Heart right ventricle (tissue), 16 donors: ENCODE data around the gene SLC14A1. TPM values are rescaled to one million over a fixed set of nuclear protein-coding genes. Genes with fewer than 3 reads are reported as not detected.

Experiments
- ATAC-seq, 8 donors: fragments of 200-7000 bp; cut with Tn5 transposase; one replicate each; pipeline ENCODE4 v1.9.1; 2020; ENCODE audit warnings: mild to moderate bottlenecking in 8 of 8, moderate library complexity in 8 of 8, moderate number of reproducible peaks in 1 of 8
- DNase-seq, 2 donors: peaks; one replicate each; pipeline ENCODE4 v3.0.0-alpha.2; 2020
- H3K27ac ChIP-seq, 10 donors: fragments of 200-600 bp; sonication (generic) in 2 of 10; one replicate each; pipeline versions ENCODE4 v1.5.0 to v1.8.0; 2020 to 2022; ENCODE audit warnings: mild to moderate bottlenecking in 3 of 10
- H3K27me3 ChIP-seq, 7 donors: fragments of 200-600 bp; one replicate each; pipeline ENCODE4 v1.8.0; 2021 to 2022; ENCODE audit warnings: mild to moderate bottlenecking in 2 of 7
- H3K36me3 ChIP-seq, 9 donors: fragments of 200-600 bp; sonication (generic) in 1 of 9; one replicate each; pipeline versions ENCODE4 v1.5.0 to v1.8.0; 2020 to 2022; ENCODE audit warnings: mild to moderate bottlenecking in 2 of 9
- H3K4me1 ChIP-seq, 9 donors: fragments of 200-600 bp; sonication (generic) in 1 of 9; one replicate each; pipeline versions ENCODE4 v1.5.0 to v1.8.0; 2020 to 2022; ENCODE audit warnings: mild to moderate bottlenecking in 4 of 9
- H3K4me3 ChIP-seq, 10 donors: fragments of 200-600 bp; sonication (generic) in 2 of 10; one replicate each; pipeline versions ENCODE4 v1.5.0 to v1.8.0; 2020 to 2022; ENCODE audit warnings: mild to moderate bottlenecking in 7 of 10, moderate library complexity in 2 of 10
- H3K9me3 ChIP-seq, 11 donors: fragments of 200-600 bp in 10 of 11; sonication (generic) in 2 of 11; one replicate each; pipeline versions ENCODE4 v1.5.0 to v1.8.0; 2013 to 2022; ENCODE audit warnings: mild to moderate bottlenecking in 2 of 11, control low read depth in 1 of 11, moderate library complexity in 1 of 11
- CTCF ChIP-seq, 9 donors: fragments of 200-600 bp; sonication (generic) in 2 of 9; IDR thresholded peaks; one replicate each; pipeline versions ENCODE4 v1.5.0 to v1.8.0; 2021 to 2022; ENCODE audit warnings: antibody characterized with exemption in 9 of 9, mild to moderate bottlenecking in 5 of 9, moderate library complexity in 1 of 9
- WGBS, 2 donors: extraction: QIAGEN DNeasy Blood & Tissue Kit; methylation state at CpG; one replicate each; pipeline ENCODE4 v1.1.7; 2013; ENCODE audit warnings: inconsistent platforms in 1 of 2; 5-methylcytosine and 5-hydroxymethylcytosine counted together
- intact Hi-C, 10 donors: fragments of 100-400 bp; cut with DNase I; formaldehyde crosslinking; loops; one replicate each; pipeline versions ENCODE4 v1.11.1 to v1.14.2; 2022
- polyA plus RNA-seq, 2 donors: library from polyadenylated mRNA; stranded (reverse); fragments of 200-250 nt; gene quantifications; one replicate each; pipeline ENCODE4 v1.2.3, GENCODE V29; 2013
- total RNA-seq, 10 donors: library from RNA; stranded (reverse); fragmentation: NEBNext Ultra II Directional in 3 of 10; extraction: Animal tissue kit (Norgen Biotek cat#: 25700) in 3 of 10; gene quantifications; one replicate each; pipeline versions ENCODE4 v1.2.1 to v1.2.4, GENCODE V29; 2021 to 2023
- donor health status: Arrhythmogenic right ventricular cardiomyopathy.
- donor health status: ischemic (EF 13 %, LVEDD 7.1; RV severe dilation, severe dysfunction).
- donor health status: healthy with polysubstance abuse.
- donor health status: DM: no; HTN: yes; CAD: no.
- donor health status: DM: no; HTN: no; CAD: no.
- donor health status: ischemic (EF 25% LVEDD 6.9; RV normal size, moderate dysfunction).
- donor health status: ischemic (EF 25% LVEDD 5.7; RV mildly dilated, moderate dysfunction).
- donor health status: healthy.
- donor health status: DM: yes; HTN: yes; CAD: no.
- donor health status: Ischemic cardiomyopathy.
- donor health status: ischemic (EF 35%, LVEDD 5.7; RV mildly dilated, moderate dysfunction).
- donor health status: nonischemic (EF 11% LVEDD 7.7; RV severe dilation, severe dysfunction).
- donor health status: DM: yes; HTN: yes; CAD: no.
- donor health status: PGD.
- donor health status: ischemic (EF 29% LVEDD 5.4; RV normal size, mild dysfunction).
- donor health status: nonischemic (EF 23%, LVEDD 6.1; RV moderate dilation, normal function).

SLC14A1 gene
- total and polyA plus RNA-seq, 12 donors = 5.6 to 29.7 (median 12.7) TPM

- no peak for TF ChIP-seq CTCF (IDR thresholded peaks at IDR 0.05)
- Histone ChIP-seq H3K27ac (no peak overlapping the region), H3K4me1 (peaks cover 2 to 56% (median 21%) of the 10 kb centered on the region in 9 donors), H3K27me3 (no peaks in the 10 kb centered on the region), H3K36me3 (peaks cover 0 to 23% (median 0%) of the 10 kb centered on the region in 9 donors), H3K9me3 (no peaks in the 10 kb centered on the region), H3K4me3 (no peak overlapping the region)
- ATAC-seq (no peak), DNase-seq (no peak)
- 41 to 47% methylated on average over 2 of the region's 2 CpGs for WGBS, 2 donors
- intact Hi-C loops = no loop called here
Measured at GRCh38 chr18:45748501-45748900, 24.5 kb downstream of the SLC14A1 start.

- Histone ChIP-seq H3K4me3 (no peak overlapping the region), H3K36me3 (peaks cover 0 to 23% (median 0%) of the 10 kb centered on the region in 9 donors), H3K4me1 (peaks cover 2 to 56% (median 22%) of the 10 kb centered on the region in 9 donors), H3K9me3 (no peaks in the 10 kb centered on the region), H3K27me3 (no peaks in the 10 kb centered on the region), H3K27ac (no peak overlapping the region)
- 85 to 87% methylated on average over 6 of the region's 6 CpGs for WGBS, 2 donors
- DNase-seq = no peak
- ATAC-seq = no peak
- intact Hi-C loops = no loop called here
- no peak for TF ChIP-seq CTCF (IDR thresholded peaks at IDR 0.05)
Measured at GRCh38 chr18:45749918-45750689, 26.1 kb downstream of the SLC14A1 start.

- WGBS, 2 donors = 82 to 91% methylated on average over 3 of the region's 3 CpGs
Measured at GRCh38 chr18:45751766-45752165, 27.8 kb downstream of the SLC14A1 start.

GRCh38 chr18:45752681-45753080 is 28.7 kb downstream of the SLC14A1 start:
- no peaks in the 10 kb centered on the region for H3K9me3 ChIP-seq
- no peak overlapping the region for H3K4me3 ChIP-seq
- no peak for TF ChIP-seq CTCF (IDR thresholded peaks at IDR 0.05)
- H3K4me1 ChIP-seq = peaks cover 0 to 53% (median 21%) of the 10 kb centered on the region in 9 donors
- no peaks in the 10 kb centered on the region for H3K27me3 ChIP-seq
- intact Hi-C loops = no loop called here
- H3K27ac ChIP-seq = no peak overlapping the region
- DNase-seq (no peak), ATAC-seq (no peak)
- peaks cover 0 to 23% (median 0%) of the 10 kb centered on the region in 9 donors for H3K36me3 ChIP-seq

More at GRCh38 chr18:45751766-45752165, 27.8 kb downstream of the SLC14A1 start:
- Histone ChIP-seq H3K4me1 (peaks cover 0 to 56% (median 21%) of the 10 kb centered on the region in 9 donors), H3K36me3 (peaks cover 0 to 23% (median 0%) of the 10 kb centered on the region in 9 donors), H3K27ac (no peak overlapping the region), H3K4me3 (no peak overlapping the region), H3K27me3 (no peaks in the 10 kb centered on the region), H3K9me3 (no peaks in the 10 kb centered on the region)
- no peak for ATAC-seq
- intact Hi-C loops = no loop called here
- no peak for DNase-seq
- TF ChIP-seq CTCF (IDR thresholded peaks at IDR 0.05) = no peak
